Fibroblast of the aortic adventitia (primary cell): ENCODE results near the gene OR1D5. TPM values are rescaled to one million over a fixed set of nuclear protein-coding genes. Genes with fewer than 3 reads are reported as not detected.

Source experiments
- DNase-seq: peaks from one replicate; pipeline ENCODE4 v3.0.0-alpha.2; 2010; ENCODE audit warnings: low read depth
- H3K4me3 ChIP-seq: 2 replicates; pipeline ENCODE4 v1.5.1; 2011; ENCODE audit warnings: low read depth, mild to moderate bottlenecking, control low read depth, low read length, moderate library complexity
- total RNA-seq: library from RNA; depleted of rRNA; stranded (reverse); fragments of >200 nt; gene quantifications from 2 replicates; pipeline ENCODE4 v1.2.3, GENCODE V29; 2012; ENCODE audit warnings: low replicate concordance
- TF ChIP-seq, protein P1 (sequence below): IDR thresholded peaks from 2 replicates; pipeline ENCODE4 v1.5.1; 2011; ENCODE audit warnings: mild to moderate bottlenecking, low read length, control low read depth, inconsistent platforms; ENCODE audit not compliant: insufficient read depth

Gene OR1D5
- total RNA-seq, 1 donor, result not detected

DNA sequence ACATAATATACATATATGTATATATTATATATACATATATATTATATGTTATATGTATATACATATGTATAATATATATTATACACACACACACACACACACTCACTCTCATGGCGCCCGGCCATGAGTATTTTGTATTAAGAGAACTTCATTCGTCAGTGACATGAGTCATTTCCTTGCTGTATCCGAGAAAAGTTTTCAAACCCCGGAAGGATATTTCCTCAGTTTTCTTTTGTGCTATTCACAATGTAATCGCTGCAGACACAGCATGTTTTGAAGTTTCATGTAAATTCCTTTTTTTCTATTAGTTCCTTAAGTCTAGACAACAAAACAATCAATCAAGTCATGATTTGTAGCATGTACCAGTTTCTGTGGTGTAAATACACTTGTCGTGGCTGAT lies 33.3 kb downstream of the OR1D5 start:
- peak; percentile 84 for DNase-seq
- H3K4me3 ChIP-seq, result no peak overlapping the region
- TF ChIP-seq, protein P1, sequence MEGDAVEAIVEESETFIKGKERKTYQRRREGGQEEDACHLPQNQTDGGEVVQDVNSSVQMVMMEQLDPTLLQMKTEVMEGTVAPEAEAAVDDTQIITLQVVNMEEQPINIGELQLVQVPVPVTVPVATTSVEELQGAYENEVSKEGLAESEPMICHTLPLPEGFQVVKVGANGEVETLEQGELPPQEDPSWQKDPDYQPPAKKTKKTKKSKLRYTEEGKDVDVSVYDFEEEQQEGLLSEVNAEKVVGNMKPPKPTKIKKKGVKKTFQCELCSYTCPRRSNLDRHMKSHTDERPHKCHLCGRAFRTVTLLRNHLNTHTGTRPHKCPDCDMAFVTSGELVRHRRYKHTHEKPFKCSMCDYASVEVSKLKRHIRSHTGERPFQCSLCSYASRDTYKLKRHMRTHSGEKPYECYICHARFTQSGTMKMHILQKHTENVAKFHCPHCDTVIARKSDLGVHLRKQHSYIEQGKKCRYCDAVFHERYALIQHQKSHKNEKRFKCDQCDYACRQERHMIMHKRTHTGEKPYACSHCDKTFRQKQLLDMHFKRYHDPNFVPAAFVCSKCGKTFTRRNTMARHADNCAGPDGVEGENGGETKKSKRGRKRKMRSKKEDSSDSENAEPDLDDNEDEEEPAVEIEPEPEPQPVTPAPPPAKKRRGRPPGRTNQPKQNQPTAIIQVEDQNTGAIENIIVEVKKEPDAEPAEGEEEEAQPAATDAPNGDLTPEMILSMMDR, result no peak

DNA sequence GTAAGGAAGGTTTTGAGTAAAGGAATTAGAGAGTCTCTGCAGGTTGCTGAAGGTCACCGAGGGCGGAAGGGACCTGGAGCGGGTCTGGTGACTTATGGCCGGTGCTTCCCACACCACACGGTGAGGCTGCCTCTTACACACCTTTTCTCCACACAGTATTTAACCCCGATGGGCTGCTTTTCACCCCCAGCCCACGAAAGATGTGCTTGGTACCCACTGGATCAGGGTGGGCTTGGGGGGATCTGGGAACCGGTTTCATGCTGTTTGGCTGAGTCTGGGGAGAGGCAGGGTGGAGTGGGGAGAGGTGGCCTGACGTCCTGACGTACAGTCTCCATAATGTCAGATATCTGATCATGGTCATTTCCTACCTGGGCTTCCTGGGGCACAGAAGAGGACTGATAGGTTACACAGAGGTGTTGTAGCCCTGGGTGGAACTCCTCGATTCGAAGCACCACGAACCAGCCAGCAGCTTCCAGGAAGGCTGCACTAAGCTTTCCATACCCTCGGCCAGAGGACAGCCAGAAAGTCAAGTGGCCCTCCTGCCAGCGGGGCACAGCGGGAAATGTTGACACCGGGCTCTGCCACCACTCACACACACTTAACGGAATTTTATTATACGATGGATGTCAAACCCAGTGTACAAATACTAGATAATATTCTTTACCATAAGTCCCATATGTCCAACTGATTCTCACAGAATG lies 34.0 kb downstream of the OR1D5 start:
- DNase-seq, result no peak
- TF ChIP-seq, protein P1, result no peak
- no peak overlapping the region for H3K4me3 ChIP-seq

DNA sequence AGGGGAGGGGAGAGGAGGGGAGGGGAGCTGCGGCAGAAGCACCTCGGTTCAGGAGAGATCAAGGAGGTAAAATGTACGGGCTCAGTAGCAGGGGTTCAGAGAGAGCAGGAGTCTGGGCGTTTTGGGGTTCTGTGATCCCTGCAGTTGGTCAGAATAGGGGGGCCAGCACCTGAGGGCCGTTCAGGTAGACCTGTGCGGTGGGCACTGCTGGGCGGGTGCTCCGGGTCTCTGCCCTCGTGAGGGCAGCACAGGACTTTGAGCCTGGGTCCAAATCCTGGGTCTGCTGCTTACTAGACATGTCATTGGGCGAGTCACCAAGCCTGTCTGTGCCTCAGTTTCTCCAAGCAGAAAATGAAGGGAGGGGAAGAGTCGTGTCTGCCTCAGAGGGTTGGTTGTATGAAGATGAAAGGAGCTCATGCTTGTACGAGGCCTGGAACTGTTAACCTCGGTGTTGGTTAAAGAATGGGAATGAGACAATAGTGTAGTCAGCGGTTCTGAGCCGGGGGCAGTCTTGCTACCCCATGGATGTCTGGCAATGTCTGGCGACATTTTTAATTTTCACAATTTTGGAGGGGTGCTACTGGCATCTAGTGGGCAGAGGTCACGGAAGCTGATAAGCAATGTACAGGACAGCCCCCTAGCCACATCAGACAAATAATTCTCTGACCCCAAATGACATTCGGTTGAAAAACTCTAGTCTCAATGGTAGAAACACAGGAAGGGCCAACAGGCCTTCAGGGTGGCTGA lies 35.4 kb downstream of the OR1D5 start:
- H3K4me3 ChIP-seq, result no peak overlapping the region
- no peak for DNase-seq
- TF ChIP-seq, protein P1, result no peak

DNA sequence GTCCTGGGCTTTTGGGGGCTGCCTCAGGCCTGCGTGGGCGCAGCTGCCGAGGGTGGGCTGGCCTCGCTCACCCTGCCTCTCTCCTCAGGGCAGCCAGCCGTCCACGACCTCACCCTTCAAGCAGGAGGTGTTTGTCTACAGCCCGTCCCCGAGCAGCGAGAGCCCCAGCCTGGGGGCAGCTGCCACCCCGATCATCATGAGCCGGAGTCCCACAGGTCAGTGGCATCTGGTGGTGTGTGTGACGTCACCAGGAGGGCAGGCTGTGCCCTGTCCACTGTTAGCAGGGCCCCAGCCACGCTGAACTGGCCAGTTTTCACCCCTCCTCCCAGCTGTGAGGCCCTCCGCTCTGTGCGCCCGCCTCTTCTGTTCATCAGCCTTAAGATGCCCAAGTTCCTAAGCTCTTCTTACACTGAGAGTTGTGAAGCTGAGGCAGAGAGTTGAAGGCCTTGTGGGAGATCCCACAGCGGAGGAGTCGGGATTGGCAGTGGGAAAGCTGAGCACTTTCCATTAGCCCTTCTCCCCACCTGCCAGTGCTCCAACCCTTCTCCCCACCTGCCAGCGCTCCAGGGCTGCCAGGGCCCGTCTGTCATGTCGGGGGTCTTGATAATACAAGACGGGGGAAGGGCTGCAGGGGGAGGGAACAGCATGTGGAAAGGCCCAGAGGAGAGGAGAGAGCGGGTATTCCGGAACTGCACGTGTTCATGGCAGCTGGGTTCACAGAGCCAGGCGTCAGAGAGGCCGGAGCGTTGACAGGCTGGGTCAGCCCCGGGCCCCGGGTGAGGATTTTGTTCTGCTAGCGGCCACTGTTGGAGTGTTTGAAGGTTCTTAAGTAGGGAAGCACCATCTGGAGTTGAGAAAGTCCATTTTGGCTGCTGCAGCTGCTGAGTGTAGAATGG lies 36.3 kb downstream of the OR1D5 start:
- TF ChIP-seq, protein P1, result no peak
- no peak for DNase-seq

DNA sequence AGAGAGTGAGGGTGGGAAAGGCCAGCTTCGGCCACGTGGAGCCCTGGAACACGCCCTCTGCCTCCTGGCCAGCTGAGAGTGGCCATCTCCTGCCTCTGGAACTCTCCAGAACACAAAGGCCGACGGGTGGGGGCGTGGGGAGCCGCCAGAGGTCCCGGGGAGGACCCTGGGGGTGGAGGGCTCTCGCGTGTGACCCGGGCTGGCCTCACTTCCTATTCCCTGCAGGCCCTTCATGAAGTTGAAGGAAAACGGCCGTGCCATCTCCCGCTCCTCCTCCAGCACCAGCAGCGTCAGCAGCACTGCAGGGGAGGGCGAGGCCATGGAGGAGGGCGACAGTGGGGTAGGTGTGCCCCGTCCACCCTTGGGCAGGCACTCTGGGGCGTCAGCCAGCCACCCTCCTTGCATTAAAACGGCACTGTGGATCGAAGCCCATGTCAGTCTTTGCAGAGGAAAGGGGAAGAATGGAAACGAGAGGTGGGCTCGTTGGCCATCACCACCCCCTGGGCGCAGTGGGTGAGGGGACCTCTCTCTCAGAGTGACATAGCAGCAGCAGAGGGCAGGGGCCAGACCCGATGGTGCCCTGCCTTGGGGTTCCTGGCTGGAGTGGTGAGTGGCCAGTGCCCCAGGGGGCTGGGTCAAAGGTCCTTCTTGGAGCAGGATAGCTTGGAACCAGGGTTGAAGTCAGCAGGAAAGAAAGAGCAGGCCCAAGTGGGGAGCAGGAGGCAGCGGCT lies 37.1 kb downstream of the OR1D5 start:
- no peak overlapping the region for H3K4me3 ChIP-seq
- TF ChIP-seq, protein P1, result no peak
- no peak for DNase-seq

More for the DNA sequence above, 36.3 kb downstream of the OR1D5 start:
- H3K4me3 ChIP-seq, result no peak overlapping the region

DNA sequence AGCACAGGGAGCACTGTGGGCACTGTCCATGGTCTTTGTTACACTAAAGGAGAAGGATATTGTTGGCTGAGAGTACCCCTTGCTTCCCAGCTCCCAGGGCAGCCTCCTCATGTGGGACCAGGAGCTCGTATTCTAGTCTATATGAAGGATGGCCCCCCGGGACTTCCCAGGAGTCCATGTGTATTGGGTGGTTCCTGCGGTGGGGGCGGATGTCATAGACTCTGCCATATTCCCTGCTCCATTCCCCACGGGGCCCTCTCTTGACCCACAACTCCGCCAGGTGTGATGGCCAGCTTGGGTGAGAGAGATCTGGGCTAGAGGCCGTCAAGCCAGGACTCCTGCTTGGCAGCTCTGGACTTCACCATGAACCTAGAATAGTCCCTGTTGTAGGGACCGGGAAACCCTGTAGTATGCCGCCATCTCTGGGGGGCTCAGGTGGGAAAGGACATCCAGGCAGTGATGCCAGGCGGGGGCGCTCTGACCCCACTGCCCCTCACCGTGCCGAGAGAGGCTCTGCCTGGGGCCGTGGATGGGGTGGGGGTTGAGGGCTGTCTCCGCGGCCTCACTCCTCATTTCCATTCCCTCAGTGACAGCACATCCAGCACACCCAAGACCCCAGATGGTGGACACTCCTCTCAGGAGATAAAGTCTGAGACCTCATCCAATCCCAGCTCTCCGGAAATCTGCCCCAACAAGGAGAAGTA lies 37.8 kb downstream of the OR1D5 start:
- TF ChIP-seq, protein P1, result no peak
- H3K4me3 ChIP-seq, result no peak overlapping the region
- DNase-seq, result no peak
